OCI-LY3 (cell line): ENCODE data around the gene AARS2.

Experiments
- H2AFZ ChIP-seq: fragments of 200-600, 300-600 bp; shearing (Covaris generic); 2 replicates; pipeline ENCODE4 v1.6.0; 2014; ENCODE audit warnings: antibody characterized with exemption, low read depth, low read length
- H3K27ac ChIP-seq: fragments of 200-600, 300-600 bp; sonication (generic); 2 replicates; pipeline ENCODE4 v1.5.1; 2014; ENCODE audit warnings: mild to moderate bottlenecking, low read length, moderate library complexity, mixed read lengths
- H3K27me3 ChIP-seq: fragments of 200-600, 300-600 bp; sonication (generic); 2 replicates; pipeline ENCODE4 v1.6.1; 2014; ENCODE audit warnings: low read depth, low read length, mixed read lengths
- H3K36me3 ChIP-seq: fragments of 200-600, 300-600 bp; sonication (generic); replicated peaks from 2 replicates; pipeline ENCODE3; 2014; ENCODE audit warnings: low read depth, low read length, mixed read lengths
- H3K4me1 ChIP-seq: fragments of 300-600, 200-600 bp; sonication (generic); 2 replicates; pipeline ENCODE4 v1.6.1; 2014; ENCODE audit warnings: low read length, mixed read lengths
- H3K4me2 ChIP-seq: fragments of 200-600, 300-600 bp; sonication (generic); 2 replicates; pipeline ENCODE4 v1.6.1; 2014; ENCODE audit warnings: low read length, mixed read lengths
- H3K4me3 ChIP-seq: fragments of 300-600, 200-600 bp; sonication (generic); 2 replicates; pipeline ENCODE4 v1.5.1; 2014; ENCODE audit warnings: antibody characterized with exemption, mild to moderate bottlenecking, low read length, moderate library complexity
- H3K79me2 ChIP-seq: fragments of 300-600, 200-600 bp; shearing (Covaris generic); 2 replicates; pipeline ENCODE4 v1.6.1; 2014; ENCODE audit warnings: mild to moderate bottlenecking, low read length, mixed read lengths
- H3K9ac ChIP-seq: fragments of 300-600, 200-600 bp; shearing (Covaris generic); 2 replicates; pipeline ENCODE4 v1.6.0; 2014; ENCODE audit warnings: mild to moderate bottlenecking, low read length, moderate library complexity
- H3K9me3 ChIP-seq: fragments of 200-600, 300-600 bp; shearing (Covaris generic); 2 replicates; pipeline ENCODE4 v1.6.1; 2014; ENCODE audit warnings: low read length, mixed read lengths; ENCODE audit not compliant: insufficient read depth
- H4K20me1 ChIP-seq: fragments of 200-600, 300-600 bp; sonication (generic); 2 replicates; pipeline ENCODE4 v1.6.1; 2016; ENCODE audit warnings: low read length, mixed read lengths; ENCODE audit not compliant: insufficient read depth
- CTCF ChIP-seq: fragments of 200-600, 300-600 bp; sonication (generic); IDR thresholded peaks from 2 replicates; pipeline ENCODE4 v1.5.1; 2014; ENCODE audit warnings: antibody characterized with exemption, low read length, low read depth
- EZH2phosphoT487 ChIP-seq: fragments of 200-600 bp; shearing (Covaris generic); IDR thresholded peaks from 2 replicates; pipeline ENCODE4 v1.6.1; 2018; ENCODE audit warnings: antibody characterized with exemption, mixed run types, low read depth

AARS2 gene

GRCh38 chr6:44257753-44258324, 55.3 kb downstream of the AARS2 start:
- Histone ChIP-seq H3K4me2 (peak overlapping the region; percentile 99), H3K36me3 (peaks cover 70% of the 10 kb centered on the region), H3K4me1 (peaks cover 66% of the 10 kb centered on the region), H3K27ac (peak overlapping the region; percentile 94), H4K20me1 (peaks cover 45% of the 10 kb centered on the region), H3K79me2 (peaks cover 61% of the 10 kb centered on the region), H3K4me3 (peak overlapping the region; percentile 84), H3K27me3 (no peaks in the 10 kb centered on the region), H2AFZ (no peak overlapping the region), H3K9ac (peak overlapping the region; percentile 99), H3K9me3 (no peaks in the 10 kb centered on the region)
- TF ChIP-seq EZH2phosphoT487 = no peak
- no peak for TF ChIP-seq CTCF

DNA sequence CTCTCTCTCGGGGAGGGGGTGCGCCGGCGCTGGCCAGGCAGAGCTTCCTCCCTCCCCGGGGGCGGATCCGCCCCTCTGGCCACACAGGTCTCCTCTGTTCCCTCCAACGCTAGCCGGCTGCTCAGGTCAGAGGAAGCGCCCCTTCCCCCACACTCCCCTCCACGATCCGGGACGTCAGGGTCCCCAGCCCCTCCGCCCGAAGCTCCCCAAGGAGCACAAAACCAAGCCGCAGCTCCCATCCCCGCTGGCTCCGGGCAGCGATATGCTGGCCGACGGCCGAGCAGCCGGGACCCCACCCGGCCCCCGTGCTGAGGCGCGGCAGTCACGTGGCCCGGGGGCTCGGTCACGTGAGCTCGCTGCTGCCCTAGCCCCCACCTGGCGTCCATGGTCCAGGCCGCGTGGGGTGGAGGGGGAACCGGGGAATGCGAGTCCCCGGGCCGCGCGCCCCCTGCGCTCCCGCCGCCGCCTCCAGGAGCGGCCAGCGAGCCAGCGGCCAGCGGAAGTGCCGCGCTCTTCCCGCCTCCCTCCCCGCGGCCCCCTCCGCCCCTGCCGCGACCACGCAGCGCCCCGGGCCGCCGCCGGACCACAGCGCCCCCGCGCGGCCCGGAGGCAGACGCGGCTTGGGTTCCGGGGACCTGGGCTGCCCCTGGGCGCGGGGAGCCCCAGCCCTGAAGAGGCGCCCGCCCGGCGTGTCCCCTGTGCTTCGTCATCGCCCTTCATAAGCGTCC, 56.0 kb downstream of the AARS2 start, which contains the start of gene SLC35B2:
SLC35B2 (minus strand) TSS at position 504 of the 728 bp plus-strand sequence; CDS start at position 386, 118 bp downstream.
- H3K4me2 ChIP-seq = peak within 1 kb of the TSS; percentile 99
- H4K20me1 ChIP-seq = peaks cover 46% of the 10 kb centered on the region
- H3K4me1 ChIP-seq = peaks cover 60% of the 10 kb centered on the region
- no peaks in the 10 kb centered on the region for H3K27me3 ChIP-seq
- no peak within 1 kb of the TSS; the same call in 1 of the 2 replicates for H2AFZ ChIP-seq
- peak within 1 kb of the TSS; percentile 94 for H3K27ac ChIP-seq
- peaks cover 59% of the 10 kb centered on the region for H3K79me2 ChIP-seq
- H3K9me3 ChIP-seq = no peaks in the 10 kb centered on the region
- TF ChIP-seq EZH2phosphoT487 (no peak), CTCF (peak; percentile 62)
- H3K4me3 ChIP-seq = peak within 1 kb of the TSS; percentile 84
- peak within 1 kb of the TSS; percentile 99 for H3K9ac ChIP-seq
- H3K36me3 ChIP-seq = peaks cover 68% of the 10 kb centered on the region

GRCh38 chr6:44256775-44257024, 56.4 kb downstream of the AARS2 start:
- H3K9me3 ChIP-seq = no peaks in the 10 kb centered on the region
- H3K4me1 ChIP-seq = peaks cover 55% of the 10 kb centered on the region
- H3K27me3 ChIP-seq = no peaks in the 10 kb centered on the region
- TF ChIP-seq CTCF (no peak), EZH2phosphoT487 (no peak)
- H3K27ac ChIP-seq = peak overlapping the region; percentile 94
- peaks cover 59% of the 10 kb centered on the region for H3K79me2 ChIP-seq
- H4K20me1 ChIP-seq = peaks cover 46% of the 10 kb centered on the region
- H2AFZ ChIP-seq = no peak overlapping the region
- peak overlapping the region; percentile 99 for H3K9ac ChIP-seq
- peaks cover 68% of the 10 kb centered on the region for H3K36me3 ChIP-seq
- peak overlapping the region; percentile 84 for H3K4me3 ChIP-seq
- H3K4me2 ChIP-seq = peak overlapping the region; percentile 99

- no peak for TF ChIP-seq EZH2phosphoT487
- no peak for TF ChIP-seq CTCF
- no peaks in the 10 kb centered on the region for H3K9me3 ChIP-seq
- H3K4me3 ChIP-seq = peak overlapping the region; percentile 84
- H2AFZ ChIP-seq = no peak overlapping the region
- H3K79me2 ChIP-seq = peaks cover 59% of the 10 kb centered on the region
- H3K27me3 ChIP-seq = no peaks in the 10 kb centered on the region
- H3K27ac ChIP-seq = peak overlapping the region; percentile 94
- peaks cover 68% of the 10 kb centered on the region for H3K36me3 ChIP-seq
- peak overlapping the region; percentile 99 for H3K4me2 ChIP-seq
- H3K9ac ChIP-seq = peak overlapping the region; percentile 99
- H3K4me1 ChIP-seq = peaks cover 49% of the 10 kb centered on the region
- peaks cover 44% of the 10 kb centered on the region for H4K20me1 ChIP-seq
These were observed 57.0 kb downstream of the AARS2 start for GRCh38 chr6:44255871-44256774.
